Thymus (tissue), 11 donors: ENCODE measurements around the gene ACAD9. TPM values are rescaled to one million over a fixed set of nuclear protein-coding genes. Genes with fewer than 3 reads are reported as not detected.

Experiments used
- DNase-seq, 9 donors: peaks; one replicate each; pipeline ENCODE4 v3.0.0-alpha.2; 2013; ENCODE audit warnings: low spot score in 9 of 9, low read depth in 6 of 9, missing footprints in 1 of 9
- H3K27ac ChIP-seq, 2 donors: one replicate each; pipeline ENCODE4 v1.5.1; 2013; ENCODE audit warnings: control low read depth in 1 of 2, low read depth in 1 of 2, low read length in 1 of 2, mild to moderate bottlenecking in 1 of 2, moderate library complexity in 1 of 2
- H3K27me3 ChIP-seq, 2 donors: one replicate each; pipeline ENCODE4 v1.5.1; 2013; ENCODE audit warnings: low read length in 1 of 2; ENCODE audit not compliant: control insufficient read depth in 2 of 2, insufficient read depth in 1 of 2
- H3K36me3 ChIP-seq, 2 donors: one replicate each; pipeline ENCODE4 v1.5.1; 2013; ENCODE audit warnings: low read length in 1 of 2, mild to moderate bottlenecking in 1 of 2, moderate library complexity in 1 of 2; ENCODE audit not compliant: control insufficient read depth in 2 of 2, insufficient read depth in 2 of 2
- H3K4me1 ChIP-seq, 2 donors: one replicate each; pipeline ENCODE4 v1.5.1; 2013; ENCODE audit warnings: low read length in 2 of 2; ENCODE audit not compliant: control insufficient read depth in 2 of 2, insufficient read depth in 2 of 2
- H3K4me3 ChIP-seq, 2 donors: one replicate each; pipeline ENCODE4 v1.5.1; 2013; ENCODE audit warnings: low read length in 2 of 2, control low read depth in 1 of 2, mild to moderate bottlenecking in 1 of 2
- H3K9me3 ChIP-seq, 2 donors: one replicate each; pipeline ENCODE4 v1.5.1; 2013; ENCODE audit warnings: low read length in 1 of 2, mild to moderate bottlenecking in 1 of 2; ENCODE audit not compliant: control insufficient read depth in 2 of 2, insufficient read depth in 1 of 2
- WGBS: extraction: QIAGEN DNeasy Blood & Tissue Kit; methylation state at CpG from one replicate; pipeline ENCODE4 v1.1.7; 2013; 5-methylcytosine and 5-hydroxymethylcytosine counted together
- polyA plus RNA-seq: library from polyadenylated mRNA; stranded (reverse); fragments of 200-250 nt; gene quantifications from one replicate; pipeline ENCODE4 v1.2.3, GENCODE V29; 2013
- total RNA-seq: library from RNA; stranded (reverse); fragments of 120-200 nt; gene quantifications from one replicate; pipeline ENCODE4 v1.2.4, GENCODE V29; 2013
- donor health status: healthy.

The ACAD9 gene
- total and polyA plus RNA-seq, 2 donors = 23.8 to 25.4 TPM

DNA sequence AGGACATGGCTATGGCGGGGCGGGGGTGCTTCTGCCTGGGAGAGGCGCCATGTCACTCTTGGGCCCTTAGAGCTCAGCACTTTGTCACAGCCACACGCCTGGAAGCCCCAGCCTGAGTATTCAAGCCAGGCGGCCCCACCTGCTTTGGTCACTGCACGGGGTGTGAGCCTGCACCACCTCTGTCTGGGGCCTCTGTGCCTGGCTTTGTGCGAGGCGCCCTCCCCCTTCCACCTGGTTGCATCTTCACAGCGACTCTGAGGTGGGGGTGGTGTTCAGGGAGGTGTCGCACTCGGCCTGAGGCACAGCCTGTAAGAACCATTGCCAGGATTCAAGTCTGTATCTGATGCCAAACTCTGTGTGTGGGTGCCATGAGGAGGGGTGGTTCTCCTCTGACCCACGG, 24.1 kb downstream of the ACAD9 start:
- peaks cover 89 to 93% of the 10 kb centered on the region in 2 donors for H3K36me3 ChIP-seq
- H3K27ac ChIP-seq = no peak overlapping the region
- H3K4me1 ChIP-seq = no peaks in the 10 kb centered on the region
- WGBS = 94% methylated on average over 12 of the region's 12 CpGs
- no peak overlapping the region for H3K4me3 ChIP-seq
- DNase-seq = no peak
- no peaks in the 10 kb centered on the region for H3K27me3 ChIP-seq
- H3K9me3 ChIP-seq = no peaks in the 10 kb centered on the region

GRCh38 chr3:128906031-128906803, 26.8 kb downstream of the ACAD9 start:
- Histone ChIP-seq H3K27me3 (no peaks in the 10 kb centered on the region), H3K27ac (no peak overlapping the region), H3K4me3 (no peak overlapping the region), H3K9me3 (no peaks in the 10 kb centered on the region), H3K36me3 (peaks cover 95 to 96% of the 10 kb centered on the region in 2 donors), H3K4me1 (no peaks in the 10 kb centered on the region)
- no peak for DNase-seq
- 97% methylated on average over 25 of the region's 25 CpGs for WGBS

DNA sequence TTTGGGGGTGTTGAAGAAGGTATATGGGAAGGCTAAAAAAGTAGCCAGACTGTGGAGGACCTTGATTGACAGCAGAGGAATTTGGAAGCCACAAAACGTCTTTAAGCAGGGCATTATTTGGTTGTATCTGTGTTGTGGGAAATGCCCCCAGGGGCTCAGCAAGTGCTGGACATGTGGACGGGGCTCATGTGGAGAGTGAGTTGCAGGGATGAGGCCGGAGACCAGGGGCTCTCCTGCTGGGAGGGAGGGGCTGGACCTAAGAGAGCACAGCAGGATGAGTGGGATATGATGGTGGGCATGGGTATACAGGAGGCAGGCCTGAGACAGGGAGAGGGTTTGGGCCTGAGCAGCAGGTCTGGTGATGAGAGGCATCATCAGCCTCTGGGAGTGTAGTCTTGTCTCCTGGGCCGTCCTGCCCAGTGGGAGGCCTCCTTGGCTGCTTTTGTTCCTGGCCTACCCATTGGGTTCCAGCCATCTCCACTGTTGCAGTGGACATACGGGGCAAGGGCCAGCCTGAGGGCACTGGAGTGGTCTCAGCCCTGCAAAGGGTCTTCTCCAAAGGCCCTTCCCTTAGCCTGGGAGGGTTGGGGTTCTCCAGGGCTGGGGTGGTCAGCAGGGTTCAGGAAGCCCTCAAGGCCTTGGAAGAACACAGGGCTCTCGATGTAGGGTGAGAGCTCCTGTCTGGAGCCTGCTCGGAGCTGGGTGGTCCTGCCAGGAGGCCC, 27.5 kb downstream of the ACAD9 start:
- Histone ChIP-seq H3K27ac (no peak overlapping the region), H3K4me3 (no peak overlapping the region), H3K9me3 (no peaks in the 10 kb centered on the region), H3K36me3 (peaks cover 95% of the 10 kb centered on the region in 2 donors), H3K27me3 (no peaks in the 10 kb centered on the region), H3K4me1 (no peaks in the 10 kb centered on the region)
- DNase-seq = no peak
- 95% methylated on average over 7 of the region's 7 CpGs for WGBS

DNA sequence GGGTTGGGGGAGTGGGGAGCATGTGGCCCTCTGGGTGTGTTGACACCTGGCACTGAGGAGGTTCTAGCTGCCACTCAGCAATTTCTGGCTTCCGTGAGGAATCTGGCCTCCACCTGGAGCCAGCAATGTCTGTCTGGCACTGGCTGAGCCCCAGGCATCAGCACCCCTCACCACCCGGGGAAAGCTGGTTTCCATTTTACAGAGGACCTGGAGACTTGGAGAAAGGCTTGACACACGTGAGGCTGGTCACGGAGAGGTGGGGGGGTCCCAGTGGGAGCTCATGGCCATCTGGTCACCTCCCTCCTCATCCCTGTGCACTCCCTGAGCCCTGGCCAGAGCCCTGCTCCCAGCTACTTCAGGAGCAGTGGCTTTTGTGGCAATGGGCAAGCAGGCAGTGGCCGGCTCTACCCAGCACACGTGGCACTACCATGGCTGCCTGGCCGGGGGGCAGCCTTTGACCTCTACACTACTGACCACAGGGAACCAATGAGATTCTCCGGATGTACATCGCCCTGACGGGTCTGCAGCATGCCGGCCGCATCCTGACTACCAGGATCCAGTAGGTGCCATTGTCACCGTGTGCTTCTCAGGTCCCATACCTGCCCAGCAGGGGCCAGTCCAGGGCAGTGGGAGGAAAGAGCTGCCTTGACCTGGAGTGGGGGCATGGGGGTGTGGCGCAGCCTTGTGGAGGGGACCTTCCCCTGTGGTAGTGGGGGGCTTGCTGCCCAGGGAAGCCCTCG, 28.5 kb downstream of the ACAD9 start:
- H3K36me3 ChIP-seq = peaks cover 95% of the 10 kb centered on the region in 2 donors
- H3K4me3 ChIP-seq = no peak overlapping the region
- DNase-seq = no peak
- H3K9me3 ChIP-seq = no peaks in the 10 kb centered on the region
- WGBS = 98% methylated on average over 15 of the region's 15 CpGs
- no peak overlapping the region for H3K27ac ChIP-seq
- H3K27me3 ChIP-seq = no peaks in the 10 kb centered on the region
- no peaks in the 10 kb centered on the region for H3K4me1 ChIP-seq

- Histone ChIP-seq H3K4me1 (no peaks in the 10 kb centered on the region), H3K36me3 (peaks cover 95% of the 10 kb centered on the region in 2 donors), H3K27ac (no peak overlapping the region), H3K27me3 (no peaks in the 10 kb centered on the region), H3K9me3 (no peaks in the 10 kb centered on the region), H3K4me3 (no peak overlapping the region)
- no peak for DNase-seq
- 99% methylated on average over 6 of the region's 6 CpGs for WGBS
These were observed 29.5 kb downstream of the ACAD9 start for GRCh38 chr3:128908951-128909350.

DNA sequence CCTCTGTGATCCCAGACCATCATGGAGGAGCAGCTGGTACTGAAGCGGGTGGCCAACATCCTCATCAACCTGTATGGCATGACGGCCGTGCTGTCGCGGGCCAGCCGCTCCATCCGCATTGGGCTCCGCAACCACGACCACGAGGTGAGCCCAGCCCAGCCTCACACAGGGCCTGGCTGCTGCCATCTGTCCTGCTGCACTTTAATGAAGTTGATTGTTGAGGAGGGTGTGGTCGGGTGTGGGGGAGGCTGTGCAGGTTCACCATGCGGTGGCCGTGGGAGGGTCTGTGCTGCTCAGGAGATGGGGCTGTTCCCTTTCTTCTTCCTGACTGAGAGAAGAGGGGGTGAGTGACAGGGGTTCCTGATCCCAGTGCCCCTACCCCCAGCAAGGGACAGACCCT, 30.6 kb downstream of the ACAD9 start:
- Histone ChIP-seq H3K4me1 (no peaks in the 10 kb centered on the region), H3K27me3 (no peaks in the 10 kb centered on the region), H3K9me3 (no peaks in the 10 kb centered on the region), H3K4me3 (no peak overlapping the region), H3K27ac (no peak overlapping the region), H3K36me3 (peaks cover 96 to 98% of the 10 kb centered on the region in 2 donors)
- DNase-seq = no peak
- WGBS = 98% methylated on average over 13 of the region's 13 CpGs

DNA sequence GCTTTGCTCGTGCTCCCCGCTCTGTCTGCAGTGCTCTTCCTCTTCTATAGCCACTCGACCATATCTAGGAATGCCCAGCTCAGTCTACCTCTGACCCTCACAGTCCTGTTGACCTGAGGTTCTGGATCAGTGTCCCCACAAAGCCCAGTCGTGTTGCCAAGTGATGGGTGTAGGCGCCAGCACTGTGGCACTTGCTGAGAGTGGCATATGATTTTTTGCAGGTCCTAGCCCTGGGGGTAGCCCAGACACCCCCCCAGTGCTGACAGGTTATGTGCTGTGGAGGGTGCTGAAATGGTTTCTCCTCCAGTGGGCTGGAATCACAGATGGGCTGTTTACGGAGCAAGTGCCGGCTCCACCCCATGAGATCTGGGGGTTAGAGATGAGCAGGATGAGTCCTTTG, 32.5 kb downstream of the ACAD9 start:
- Histone ChIP-seq H3K4me3 (no peak overlapping the region), H3K27ac (no peak overlapping the region), H3K27me3 (no peaks in the 10 kb centered on the region), H3K4me1 (no peaks in the 10 kb centered on the region), H3K9me3 (no peaks in the 10 kb centered on the region), H3K36me3 (peaks cover 95 to 97% of the 10 kb centered on the region in 2 donors)
- no peak for DNase-seq
- 98% methylated on average over 7 of the region's 7 CpGs for WGBS

DNA sequence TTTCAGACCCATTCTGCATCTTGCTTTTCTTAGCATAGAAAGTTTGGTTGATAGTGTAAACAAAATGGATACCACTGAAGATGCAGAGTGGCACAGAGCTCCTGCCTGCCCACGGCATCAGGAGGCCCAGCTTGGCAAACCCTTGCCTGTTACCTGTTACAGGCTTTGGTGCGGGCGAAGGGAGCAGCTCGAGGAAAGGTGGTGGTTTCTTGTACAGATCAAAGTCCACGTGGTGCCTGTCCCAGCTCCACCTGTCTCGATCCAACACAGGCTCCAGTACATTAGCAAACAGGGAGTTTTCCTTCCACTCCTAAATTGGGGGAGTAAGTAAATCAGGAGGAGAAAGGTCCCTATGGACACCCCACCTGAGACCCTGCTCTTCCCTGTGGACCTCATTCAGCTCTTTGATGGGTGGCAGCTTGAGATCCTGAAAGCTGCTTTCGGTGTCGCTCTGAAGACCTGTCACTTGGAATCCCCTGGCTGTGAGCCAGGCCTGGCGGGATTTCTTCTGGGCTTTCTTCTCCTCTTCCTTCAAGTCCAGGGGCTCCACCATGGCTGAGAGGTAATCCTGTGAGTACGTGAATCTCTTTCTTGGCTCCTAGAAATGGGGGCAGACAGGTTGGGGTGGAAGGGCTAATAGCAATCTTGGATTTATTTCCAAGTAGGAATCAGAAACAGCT, 35.7 kb downstream of the ACAD9 start:
- no peak for DNase-seq
- Histone ChIP-seq H3K4me1 (no peaks in the 10 kb centered on the region), H3K36me3 (peaks cover 68 to 75% of the 10 kb centered on the region in 2 donors), H3K27ac (no peak overlapping the region), H3K27me3 (no peaks in the 10 kb centered on the region), H3K9me3 (peaks cover 0 to under 1% of the 10 kb centered on the region in 2 donors), H3K4me3 (no peak overlapping the region)
- WGBS = 98% methylated on average over 10 of the region's 10 CpGs
